HG03025 (cell line): ENCODE results near the gene B4GALT3.
"Not testable (repeated sequence)": the region's sequence is repeated elsewhere in the genome, so short reads cannot be mapped to it uniquely, and the experiment has no call there.

Experiments
- ATAC-seq: cut with Tn5 transposase; IDR thresholded peaks from one replicate; pipeline ENCODE4 v1.9.1; 2021; ENCODE audit warnings: mild to moderate bottlenecking, moderate library complexity; ENCODE audit not compliant: unreplicated experiment, low FRiP score

The B4GALT3 gene

DNA sequence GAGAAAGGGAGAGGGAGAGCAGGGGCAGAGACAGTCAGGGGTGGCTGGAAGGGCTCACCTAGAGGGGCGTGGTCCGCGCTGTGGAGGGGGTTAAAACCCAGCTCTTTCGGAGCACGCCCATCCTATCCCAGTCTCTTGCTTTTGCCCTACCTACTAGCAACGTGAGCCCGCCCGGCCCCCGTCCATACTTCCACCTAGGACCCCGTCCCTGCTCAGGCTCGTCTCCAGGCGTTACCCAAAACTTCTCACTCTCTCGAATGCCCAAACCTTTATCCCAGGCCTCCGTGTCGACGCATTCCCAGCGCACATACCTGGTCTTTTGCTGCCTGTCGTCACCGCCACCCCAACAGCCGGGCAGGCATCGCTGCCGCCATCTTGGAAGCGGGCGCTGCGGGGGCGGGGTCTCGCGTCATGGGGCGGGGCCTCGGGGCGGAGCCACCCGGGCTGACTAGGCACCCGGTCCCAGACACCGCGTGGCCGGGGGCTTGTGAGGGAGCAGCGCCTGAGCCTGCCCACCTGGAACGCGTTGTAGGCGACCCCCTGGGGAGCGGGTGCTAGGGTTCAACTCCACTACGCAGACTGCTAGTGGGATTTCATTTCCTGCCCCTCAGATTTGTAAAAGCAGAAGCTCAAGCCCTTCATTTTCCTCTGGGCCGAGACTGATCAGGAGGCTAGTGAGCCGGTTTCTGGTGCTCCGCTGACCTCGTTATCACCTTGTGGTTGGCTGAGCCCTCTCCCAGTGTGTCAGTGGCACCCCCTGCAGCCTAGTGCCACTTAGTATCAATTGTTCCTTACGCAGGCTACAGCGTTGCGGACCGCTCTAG, at the start of gene B4GALT3:
TSS of gene B4GALT3 (minus strand) at position 396 of the 824 bp plus-strand sequence. CDS start 1,447 bp downstream, outside the sequence.
- ATAC-seq = peak; percentile 76

DNA sequence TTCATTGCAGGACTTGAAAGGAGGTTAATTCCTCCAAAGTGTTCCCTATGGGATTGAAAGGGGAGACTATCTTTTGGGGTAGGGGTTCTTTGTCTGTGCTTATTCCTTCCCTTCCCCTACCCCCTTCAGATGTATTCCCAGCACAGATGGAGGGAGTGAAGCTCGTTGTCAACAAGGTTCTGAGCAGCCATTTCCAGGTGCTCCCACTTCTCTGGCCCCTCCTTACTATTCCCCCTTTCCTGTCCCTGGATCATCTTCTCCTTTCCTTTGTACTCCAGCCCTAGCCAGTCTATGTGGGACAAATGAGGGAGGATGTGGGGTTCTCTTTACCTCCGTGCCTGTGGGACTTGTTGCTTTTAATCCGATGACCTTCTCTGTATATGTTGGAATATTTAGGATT, 49.5 kb upstream of the B4GALT3 start:
- ATAC-seq = no peak

DNA sequence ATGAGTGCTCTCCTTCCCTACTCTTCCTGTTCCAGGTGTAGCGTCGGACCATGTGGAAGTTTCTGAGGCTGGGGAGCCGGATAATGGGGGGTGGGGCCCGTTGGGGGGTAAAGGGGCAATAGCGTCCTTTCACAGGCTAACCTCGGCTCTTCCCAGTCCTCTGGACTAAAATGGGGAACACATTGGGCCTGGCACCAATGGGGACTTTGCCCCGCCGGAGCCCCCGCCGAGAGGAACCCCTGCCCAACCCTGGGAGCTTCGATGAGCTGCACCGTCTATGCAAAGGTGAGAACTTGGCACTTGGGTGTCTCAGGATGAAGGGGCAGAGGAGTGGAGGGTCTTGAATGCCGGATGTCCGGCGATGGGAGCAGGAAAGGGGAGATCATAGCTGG, 49.0 kb upstream of the B4GALT3 start:
- no peak for ATAC-seq

DNA sequence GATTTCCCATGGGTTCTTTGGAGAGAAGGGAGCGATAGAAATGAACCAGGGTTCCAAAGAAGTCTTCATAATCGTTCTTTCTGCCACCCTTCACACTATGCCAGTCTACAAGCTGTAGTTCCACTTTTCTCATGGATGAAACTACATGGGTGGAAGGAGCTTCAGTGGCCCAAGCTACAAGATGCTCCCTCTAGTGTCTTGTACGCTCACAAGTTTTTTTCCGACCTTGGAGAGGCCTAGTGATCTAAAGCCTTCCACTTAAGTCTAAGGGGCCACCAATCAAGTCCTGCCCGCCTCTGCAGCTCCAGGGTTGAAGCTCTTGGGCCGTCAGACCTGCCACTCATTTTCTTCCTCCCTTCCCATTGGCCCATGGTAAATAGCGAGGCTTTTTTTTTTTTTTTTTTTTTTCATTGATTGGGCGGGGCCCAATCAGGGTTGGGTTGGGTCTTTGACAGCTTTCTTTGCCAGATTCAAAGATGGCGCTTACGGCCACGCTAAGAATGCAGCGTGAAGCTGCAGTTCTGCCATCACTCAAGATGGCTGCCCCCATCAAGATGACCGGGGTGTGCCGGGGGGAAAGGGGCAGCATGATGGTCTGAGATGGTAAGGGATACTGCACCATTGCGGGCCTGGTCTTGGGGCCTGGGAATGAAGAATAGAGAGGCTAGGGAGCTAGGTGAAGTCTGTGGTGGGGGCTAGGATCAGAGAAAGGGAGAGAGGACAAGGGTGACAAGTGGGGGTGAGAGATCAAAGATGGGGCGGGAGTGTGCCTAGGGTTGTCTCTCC, 48.4 kb upstream of the B4GALT3 start, which contains the start of gene TOMM40L:
TSS of gene TOMM40L (plus strand) at position 527 of the 786 bp plus-strand sequence. CDS start 430 bp downstream, outside the sequence.
- peak; percentile 93 for ATAC-seq

DNA sequence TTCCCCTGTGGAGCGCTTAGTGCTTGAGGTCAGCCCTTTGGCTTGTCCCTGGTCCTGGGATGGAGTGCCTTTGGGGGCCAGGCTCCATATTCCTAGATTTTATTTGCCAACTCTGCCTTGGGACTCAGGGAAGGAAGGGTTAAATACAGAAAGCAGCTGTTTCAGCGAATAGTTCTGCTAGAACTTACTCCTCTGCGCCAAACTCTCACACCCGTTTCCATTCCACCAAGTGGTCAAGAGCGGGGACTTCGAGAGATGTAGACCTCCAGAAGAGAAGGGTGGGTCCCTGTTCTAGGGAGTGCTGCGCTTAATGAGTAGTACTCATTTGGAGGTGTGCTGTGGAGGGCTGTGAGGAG, 47.8 kb upstream of the B4GALT3 start:
- ATAC-seq = no peak

DNA sequence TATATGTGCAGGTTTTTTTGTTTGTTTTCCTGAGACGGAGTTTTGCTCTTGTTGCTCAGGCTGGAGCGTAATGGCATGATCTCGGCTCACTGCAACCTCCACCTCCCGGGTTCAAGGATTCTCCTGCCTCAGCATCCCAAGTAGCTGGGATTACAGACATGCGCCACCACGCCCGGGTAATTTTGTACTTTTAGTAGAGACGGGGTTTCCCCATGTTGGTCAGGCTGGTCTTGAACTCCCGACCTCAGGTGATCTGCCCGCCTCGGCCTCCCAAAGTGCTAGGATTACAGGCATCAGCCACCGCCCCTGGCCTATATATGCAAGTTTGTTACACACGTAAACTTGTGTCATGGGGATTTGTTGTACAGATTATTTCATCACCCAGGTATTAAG, 47.4 kb upstream of the B4GALT3 start:
- not testable (repeated sequence) for ATAC-seq

DNA sequence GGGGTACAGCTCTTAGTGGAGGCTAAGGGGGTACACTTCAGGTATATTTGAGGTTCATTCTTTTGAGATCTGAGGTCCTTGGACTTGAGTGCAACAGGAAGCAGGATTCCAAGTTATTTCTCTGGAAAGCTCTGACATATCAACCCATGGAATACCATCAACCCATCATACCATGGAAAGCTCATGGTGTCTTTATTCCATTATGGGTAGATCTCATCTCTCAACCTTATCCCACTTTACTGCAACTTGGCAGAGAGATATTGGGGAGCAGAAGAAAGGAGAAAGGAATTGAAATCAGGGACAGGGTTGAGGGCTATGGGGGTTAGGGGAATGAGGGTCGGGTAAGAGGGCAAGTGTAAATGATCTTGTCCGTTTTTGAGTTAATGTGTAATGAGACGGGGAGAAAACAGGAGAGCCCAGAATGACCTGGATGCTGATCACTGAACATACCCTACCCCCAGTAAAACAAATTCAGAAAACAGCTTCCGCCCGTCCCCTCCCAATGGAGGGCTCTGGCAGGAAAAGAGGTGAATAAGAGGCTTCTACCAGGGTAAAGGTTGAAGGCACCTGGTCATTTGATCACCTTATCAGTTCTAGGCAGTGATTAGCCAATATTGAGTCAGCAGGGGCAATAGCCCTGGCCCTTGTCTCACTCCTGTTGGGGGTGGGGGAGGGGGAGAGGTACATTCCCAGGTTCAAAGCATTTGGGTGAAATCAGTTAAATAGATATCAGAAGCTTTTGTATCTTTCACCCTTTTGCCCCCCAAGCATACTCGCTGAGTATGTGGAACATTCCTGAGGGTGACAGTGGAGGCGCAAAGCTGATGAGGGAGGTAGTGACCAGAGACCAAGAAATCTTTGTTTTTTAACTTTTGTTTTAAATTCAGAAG, 46.7 kb upstream of the B4GALT3 start:
- ATAC-seq = no peak

DNA sequence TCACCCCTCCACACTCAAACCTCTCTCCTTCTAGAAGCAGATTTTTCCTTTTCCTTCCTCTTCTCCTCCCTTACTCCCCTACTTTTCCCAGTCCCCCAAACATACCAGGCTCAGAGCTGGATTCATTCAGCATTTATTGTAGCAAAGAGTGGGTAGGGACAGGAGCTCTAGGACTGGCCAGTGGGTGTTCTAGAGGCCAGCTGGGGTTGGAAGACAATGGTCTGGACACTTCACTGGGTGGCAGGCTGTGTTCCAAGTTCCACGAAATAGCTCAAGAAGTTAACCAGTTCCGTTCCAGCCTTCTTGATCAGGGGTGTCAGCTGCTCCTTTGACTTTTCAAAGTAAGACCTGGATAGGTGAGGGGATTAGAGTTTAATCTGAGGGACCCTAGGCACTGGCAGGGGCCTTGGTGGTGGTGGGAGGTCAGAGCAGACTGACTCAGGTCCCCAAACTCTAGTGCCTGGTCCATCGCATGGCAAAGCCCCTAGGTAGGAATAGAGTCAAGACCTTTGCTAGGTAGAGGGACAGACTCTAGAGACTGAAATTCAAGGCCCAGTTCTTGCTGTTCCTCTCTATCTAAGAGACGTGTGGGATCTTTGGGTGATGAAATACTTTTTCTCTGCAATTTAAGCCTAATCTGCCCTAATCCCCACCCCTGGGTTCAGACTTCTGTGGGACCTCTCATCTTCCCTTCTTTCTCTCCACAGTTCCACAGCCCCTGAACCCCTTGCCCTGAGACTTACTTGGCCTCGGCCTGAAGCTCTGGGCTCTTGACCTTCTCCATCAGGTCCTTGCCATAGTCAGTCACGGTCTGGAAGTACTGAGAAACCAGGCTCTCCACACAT, 45.1 kb upstream of the B4GALT3 start:
- ATAC-seq = no peak

DNA sequence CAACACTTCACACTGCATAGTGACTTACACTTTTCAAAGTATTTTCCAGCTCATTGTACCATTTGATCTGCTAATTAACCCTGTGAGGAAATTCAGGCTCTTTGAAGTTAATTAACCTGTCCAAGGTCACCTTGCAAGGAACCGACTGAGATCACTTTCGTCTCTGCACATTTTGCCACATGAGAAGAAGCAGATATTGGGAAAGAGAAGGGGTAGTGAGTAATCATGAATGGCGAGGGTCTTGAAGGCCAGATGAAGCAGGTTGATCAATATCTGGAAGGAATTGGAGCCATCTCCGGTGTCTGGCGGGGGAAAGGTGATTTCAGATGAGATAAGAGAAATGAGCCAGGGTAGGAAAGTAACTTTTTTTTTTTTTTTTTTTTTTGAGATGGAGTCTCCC, 42.7 kb upstream of the B4GALT3 start:
- no peak for ATAC-seq

DNA sequence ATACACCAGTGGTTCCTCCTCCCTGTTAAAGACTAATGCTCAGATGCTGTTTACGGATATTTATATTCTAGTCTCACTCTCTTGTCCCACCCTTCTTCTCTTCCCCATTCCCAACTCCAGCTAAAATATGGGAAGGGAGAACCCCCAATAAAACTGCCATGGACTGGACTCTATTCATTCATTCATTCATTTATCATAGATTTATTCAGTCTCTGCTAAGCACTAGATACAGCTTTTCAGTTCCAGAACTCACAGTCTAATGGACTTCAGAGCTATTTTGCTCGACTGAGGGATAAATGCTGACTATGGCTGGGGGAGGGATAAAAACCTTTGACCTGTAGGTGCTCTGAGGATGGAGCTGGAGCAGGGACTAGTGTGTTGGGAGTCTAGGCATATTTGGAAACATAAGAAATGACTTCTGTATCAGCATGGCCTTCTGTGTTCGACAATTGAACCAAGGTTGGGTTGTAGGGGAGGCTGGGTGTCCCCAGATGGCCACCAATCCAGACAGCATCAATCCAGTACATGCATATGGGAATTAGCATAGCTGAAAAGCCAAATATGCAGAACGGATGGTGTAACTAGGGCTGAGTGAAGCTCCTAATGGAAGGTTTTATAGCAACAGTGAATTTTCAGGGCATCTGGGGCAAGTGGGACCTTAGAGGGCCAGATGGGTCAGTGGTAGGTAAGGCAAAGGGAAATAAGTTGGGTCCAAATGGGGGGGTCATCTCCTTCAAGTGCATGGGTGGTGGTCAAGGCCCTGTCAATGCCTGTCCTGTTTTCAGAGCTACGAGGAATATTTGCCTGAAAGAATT, 42.0 kb upstream of the B4GALT3 start:
- no peak for ATAC-seq

DNA sequence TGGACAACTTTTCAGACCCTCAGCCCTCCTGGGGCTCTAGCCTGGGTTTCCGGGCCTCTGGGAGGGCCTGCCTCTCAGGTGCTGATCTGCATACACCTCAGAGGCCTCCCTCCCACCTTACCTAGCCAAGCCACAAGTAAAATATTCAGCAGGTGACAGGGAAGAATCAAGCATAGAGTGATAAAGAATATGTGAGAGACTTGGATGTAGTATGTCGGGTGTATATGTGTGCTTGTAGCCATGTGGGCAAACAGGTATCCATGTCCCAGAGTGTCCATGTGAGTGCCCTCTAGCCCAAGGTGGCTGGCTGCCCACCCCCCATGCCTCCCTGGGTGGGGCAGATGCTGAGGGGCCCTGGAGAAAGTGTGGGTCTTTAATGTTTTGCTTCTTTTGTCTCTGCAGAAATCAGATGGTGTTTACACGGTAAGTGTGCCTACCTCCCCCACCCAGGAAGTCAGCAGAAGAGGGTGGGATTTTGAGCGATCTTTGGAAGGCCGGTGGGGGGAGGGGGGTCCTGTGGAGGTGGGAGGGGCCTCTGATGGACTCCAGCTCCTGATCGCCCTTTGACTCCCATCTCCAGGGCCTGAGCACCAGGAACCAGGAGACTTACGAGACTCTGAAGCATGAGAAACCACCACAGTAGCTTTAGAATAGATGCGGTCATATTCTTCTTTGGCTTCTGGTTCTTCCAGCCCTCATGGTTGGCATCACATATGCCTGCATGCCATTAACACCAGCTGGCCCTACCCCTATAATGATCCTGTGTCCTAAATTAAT, 41.2 kb upstream of the B4GALT3 start:
- no peak for ATAC-seq

DNA sequence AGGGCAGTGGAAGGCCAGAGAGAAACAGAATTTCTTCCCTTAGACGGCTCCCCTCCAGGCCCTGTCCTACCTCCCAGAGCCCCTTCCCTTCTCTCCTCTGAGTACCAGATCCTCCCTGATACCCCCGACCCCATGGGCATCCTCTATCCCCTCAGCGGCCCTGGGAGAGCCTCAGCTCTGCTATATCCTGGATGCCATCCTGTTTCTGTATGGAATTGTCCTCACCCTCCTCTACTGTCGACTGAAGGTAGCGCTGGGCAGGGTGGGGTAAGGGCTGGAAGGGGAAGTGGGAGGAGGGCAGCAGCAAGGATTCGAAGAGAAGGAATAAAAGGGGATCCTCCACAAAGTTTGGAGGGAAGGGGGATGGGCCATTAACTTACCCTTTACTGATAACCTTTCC, 40.5 kb upstream of the B4GALT3 start:
- ATAC-seq = no peak

DNA sequence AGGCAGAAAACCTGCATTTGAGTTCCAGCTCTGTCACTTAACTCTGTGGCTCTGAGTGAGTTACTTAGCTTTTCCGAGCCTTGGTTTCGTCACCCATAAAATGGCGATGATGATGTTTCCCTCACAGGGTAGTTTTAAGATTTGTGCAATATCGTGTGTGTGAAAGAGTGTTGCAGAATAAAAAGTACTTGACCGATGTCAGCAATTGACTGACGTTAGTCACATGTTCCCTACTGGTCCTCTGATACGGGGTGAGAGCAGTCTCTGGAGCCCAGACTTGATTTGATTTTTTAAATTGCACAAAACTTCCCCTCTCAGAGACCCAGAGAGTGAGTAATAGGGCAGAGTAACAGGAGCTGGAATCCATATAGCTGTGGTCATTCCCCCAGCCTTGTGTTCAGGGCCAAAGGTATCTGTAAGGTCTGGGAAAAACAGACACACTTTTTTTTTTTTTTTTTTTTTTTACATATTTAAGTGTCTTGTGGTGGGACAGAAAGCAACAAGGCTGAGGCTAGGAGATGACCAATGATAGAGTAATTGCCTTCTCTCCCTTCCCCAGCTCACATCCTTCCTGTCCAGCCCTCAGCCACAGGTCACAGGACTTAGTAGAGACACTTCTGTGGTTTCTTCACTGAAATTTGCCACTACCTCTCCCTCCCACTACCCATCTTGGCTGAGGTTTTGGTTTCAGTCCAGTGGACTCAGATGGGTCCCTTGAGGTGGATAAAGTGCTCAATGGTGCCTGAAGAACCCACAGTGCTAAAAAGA, 39.8 kb upstream of the B4GALT3 start:
- ATAC-seq = no peak

DNA sequence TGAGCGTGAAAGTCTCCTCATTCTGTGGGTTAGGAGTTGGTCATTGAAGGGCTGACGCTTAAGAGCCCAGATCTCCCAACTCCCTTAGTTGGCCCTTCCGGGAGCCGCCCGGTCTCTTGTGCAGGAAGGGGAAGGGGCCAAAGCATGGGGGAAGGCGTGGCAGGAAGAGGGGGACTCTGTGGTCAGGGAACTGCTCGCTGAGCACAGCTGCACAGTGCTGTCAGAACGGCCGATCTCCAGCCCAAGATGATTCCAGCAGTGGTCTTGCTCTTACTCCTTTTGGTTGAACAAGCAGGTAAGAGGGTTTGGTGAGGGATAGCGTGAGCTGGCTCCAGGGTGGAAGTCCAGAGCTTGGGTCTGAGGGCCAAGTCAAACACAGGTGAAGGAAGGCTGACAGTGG, 37.8 kb upstream of the B4GALT3 start, which contains the start of gene FCER1G:
TSS of gene FCER1G (plus strand) at position 220 of the 400 bp plus-strand sequence. CDS start at position 247, 27 bp downstream.
- no peak for ATAC-seq

DNA sequence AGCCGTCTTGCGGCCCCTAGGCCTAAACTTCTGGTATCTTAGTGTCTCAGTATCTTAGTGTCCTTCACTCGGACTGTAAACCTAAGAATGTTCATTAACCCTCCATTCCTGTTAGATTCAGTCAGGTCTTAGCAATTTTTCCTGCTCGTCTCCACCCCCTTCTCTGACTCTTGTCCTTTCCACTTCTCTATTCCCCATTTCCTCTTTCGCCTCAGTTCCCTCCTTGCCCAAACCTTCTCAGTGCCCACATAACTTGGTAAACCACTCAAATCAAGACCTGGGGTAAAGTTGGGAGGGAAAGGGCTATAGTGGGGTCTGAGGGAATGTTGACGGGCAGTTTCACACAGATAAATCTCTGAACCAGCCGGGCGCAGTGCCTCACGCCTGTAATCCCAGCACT, 37.1 kb upstream of the B4GALT3 start:
- ATAC-seq = no peak

DNA sequence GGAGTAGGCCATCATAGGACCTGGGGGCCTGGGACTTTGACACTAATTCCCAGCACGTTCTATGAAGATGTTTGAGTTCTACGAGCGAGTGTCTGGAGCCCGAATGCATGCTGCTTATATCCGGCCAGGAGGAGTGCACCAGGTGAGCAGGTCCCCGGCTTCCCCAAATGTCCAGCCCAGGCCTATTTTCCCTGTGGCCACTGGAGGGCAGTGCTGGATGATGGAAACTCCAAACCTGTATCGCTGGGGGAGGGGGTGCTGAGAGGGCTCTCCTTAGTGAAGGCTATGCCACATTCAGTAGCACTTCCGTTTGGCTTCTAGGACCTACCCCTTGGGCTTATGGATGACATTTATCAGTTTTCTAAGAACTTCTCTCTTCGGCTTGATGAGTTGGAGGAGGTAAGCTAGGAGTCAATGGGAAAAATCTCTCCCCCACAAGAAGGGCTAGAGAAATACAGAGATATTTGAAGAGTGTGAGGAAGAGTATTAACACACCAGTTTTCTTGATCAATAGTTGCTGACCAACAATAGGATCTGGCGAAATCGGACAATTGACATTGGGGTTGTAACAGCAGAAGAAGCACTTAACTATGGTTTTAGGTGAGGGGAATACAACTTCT, 32.6 kb upstream of the B4GALT3 start:
- ATAC-seq = no peak

DNA sequence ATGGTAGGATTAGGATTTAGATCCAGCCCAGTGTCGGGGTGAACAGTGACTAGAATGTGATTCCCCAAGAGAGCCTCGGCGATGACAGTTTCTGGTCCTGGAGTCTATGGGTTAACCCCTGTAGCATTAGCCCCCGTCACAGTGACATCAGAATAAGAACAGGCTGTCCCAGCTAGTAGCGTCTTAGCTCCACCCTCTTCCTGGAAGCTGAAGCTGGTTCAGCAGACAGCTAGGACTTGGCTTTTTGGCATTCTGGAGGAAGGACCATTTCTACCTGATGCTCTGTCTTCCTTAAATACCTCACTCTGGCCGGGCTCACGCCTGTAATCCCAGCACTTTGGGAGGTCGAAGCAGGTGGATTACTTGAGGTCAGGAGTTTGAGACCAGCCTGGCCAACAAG, 29.9 kb upstream of the B4GALT3 start:
- ATAC-seq = no peak
